ENCODE data around the gene TMEM123.

The TMEM123 gene

GRCh38 chr11:102360681-102361080 lies 91.9 kb downstream of the TMEM123 start:
- H3K9me3 ChIP-seq (ENCODE audit: insufficient read depth, low read length) = no peaks in the 10 kb centered on the region
- peaks cover 47% of the 10 kb centered on the region for H3K36me3 ChIP-seq (ENCODE audit: insufficient read depth, insufficient read length, low read length)
- H3K9ac ChIP-seq (ENCODE audit: insufficient read length, low read depth) = no peak overlapping the region
- no peaks in the 10 kb centered on the region for H3K4me1 ChIP-seq (ENCODE audit: insufficient read depth, insufficient read length)
- no peak overlapping the region for H3K4me3 ChIP-seq (ENCODE audit: insufficient read length, low read depth)
- no peak for DNase-seq (ENCODE audit: low read depth, low spot score)
- TF ChIP-seq SUZ12 (IDR thresholded peaks at IDR 0.05; ENCODE audit: extremely low read depth, insufficient read depth, insufficient read length) (no peak), ZNF274 (IDR thresholded peaks at IDR 0.05; ENCODE audit: low read depth, low read length) (no peak), YY1 (IDR thresholded peaks at IDR 0.05; ENCODE audit: insufficient read depth, insufficient read length) (no peak)
- no peaks in the 10 kb centered on the region for H3K27me3 ChIP-seq (ENCODE audit: insufficient read depth, insufficient read length)

- no peak for DNase-seq (ENCODE audit: low read depth, low spot score)
- no peak overlapping the region for H3K9ac ChIP-seq (ENCODE audit: insufficient read length, low read depth)
- no peaks in the 10 kb centered on the region for H3K9me3 ChIP-seq (ENCODE audit: insufficient read depth, low read length)
- no peak overlapping the region for H3K4me3 ChIP-seq (ENCODE audit: insufficient read length, low read depth)
- no peaks in the 10 kb centered on the region for H3K27me3 ChIP-seq (ENCODE audit: insufficient read depth, insufficient read length)
- peaks cover 38% of the 10 kb centered on the region for H3K36me3 ChIP-seq (ENCODE audit: insufficient read depth, insufficient read length, low read length)
- H3K4me1 ChIP-seq (ENCODE audit: insufficient read depth, insufficient read length) = no peaks in the 10 kb centered on the region
- TF ChIP-seq SUZ12 (IDR thresholded peaks at IDR 0.05; ENCODE audit: extremely low read depth, insufficient read depth, insufficient read length) = no peak
- TF ChIP-seq YY1 (IDR thresholded peaks at IDR 0.05; ENCODE audit: insufficient read depth, insufficient read length) = no peak
- no peak for TF ChIP-seq ZNF274 (IDR thresholded peaks at IDR 0.05; ENCODE audit: low read depth, low read length)
Observed at GRCh38 chr11:102359372-102359771, 93.2 kb downstream of the TMEM123 start.

DNA sequence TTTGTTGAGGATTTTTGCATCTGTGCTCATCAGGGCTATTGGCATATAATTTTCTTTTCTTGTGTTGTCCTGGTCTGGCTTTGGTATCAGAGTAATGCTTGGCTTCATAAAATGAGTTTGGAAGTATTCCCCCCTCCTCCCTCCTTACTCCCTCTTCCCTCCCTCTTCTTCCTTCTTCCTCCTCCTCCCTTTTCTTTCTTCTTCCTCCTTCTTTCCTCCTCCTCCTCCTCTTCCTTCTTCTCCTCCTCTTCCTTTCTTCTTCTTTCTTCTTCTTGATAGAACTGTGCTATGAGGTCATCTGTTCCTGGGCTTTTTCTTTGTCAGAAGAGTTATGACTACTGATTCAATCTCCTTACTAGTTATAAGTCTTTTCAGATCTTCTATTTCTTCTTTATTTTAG lies 95.4 kb downstream of the TMEM123 start:
- H3K27me3 ChIP-seq (ENCODE audit: insufficient read depth, insufficient read length) = no peaks in the 10 kb centered on the region
- no peaks in the 10 kb centered on the region for H3K9me3 ChIP-seq (ENCODE audit: insufficient read depth, low read length)
- TF ChIP-seq YY1 (IDR thresholded peaks at IDR 0.05; ENCODE audit: insufficient read depth, insufficient read length) = no peak
- TF ChIP-seq ZNF274 (IDR thresholded peaks at IDR 0.05; ENCODE audit: low read depth, low read length) = no peak
- no peak for TF ChIP-seq SUZ12 (IDR thresholded peaks at IDR 0.05; ENCODE audit: extremely low read depth, insufficient read depth, insufficient read length)
- DNase-seq (ENCODE audit: low read depth, low spot score) = no peak
- no peaks in the 10 kb centered on the region for H3K4me1 ChIP-seq (ENCODE audit: insufficient read depth, insufficient read length)
- H3K4me3 ChIP-seq (ENCODE audit: insufficient read length, low read depth) = no peak overlapping the region
- H3K9ac ChIP-seq (ENCODE audit: insufficient read length, low read depth) = no peak overlapping the region
- H3K36me3 ChIP-seq (ENCODE audit: insufficient read depth, insufficient read length, low read length) = peaks cover 27% of the 10 kb centered on the region

GRCh38 chr11:102347462-102348370 lies 104.8 kb downstream of the TMEM123 start:
- no peak for DNase-seq (ENCODE audit: low read depth, low spot score)
- no peaks in the 10 kb centered on the region for H3K9me3 ChIP-seq (ENCODE audit: insufficient read depth, low read length)
- H3K36me3 ChIP-seq (ENCODE audit: insufficient read depth, insufficient read length, low read length) = peaks cover 28% of the 10 kb centered on the region
- peak overlapping the region; percentile 88 for H3K9ac ChIP-seq (ENCODE audit: insufficient read length, low read depth)
- H3K27me3 ChIP-seq (ENCODE audit: insufficient read depth, insufficient read length) = no peaks in the 10 kb centered on the region
- H3K4me1 ChIP-seq (ENCODE audit: insufficient read depth, insufficient read length) = no peaks in the 10 kb centered on the region
- TF ChIP-seq YY1 (IDR thresholded peaks at IDR 0.05; ENCODE audit: insufficient read depth, insufficient read length) (no peak), ZNF274 (IDR thresholded peaks at IDR 0.05; ENCODE audit: low read depth, low read length) (no peak), SUZ12 (IDR thresholded peaks at IDR 0.05; ENCODE audit: extremely low read depth, insufficient read depth, insufficient read length) (no peak)
- peak overlapping the region; percentile 63 for H3K4me3 ChIP-seq (ENCODE audit: insufficient read length, low read depth)

- peaks cover 28% of the 10 kb centered on the region for H3K36me3 ChIP-seq (ENCODE audit: insufficient read depth, insufficient read length, low read length)
- H3K4me1 ChIP-seq (ENCODE audit: insufficient read depth, insufficient read length) = no peaks in the 10 kb centered on the region
- H3K9me3 ChIP-seq (ENCODE audit: insufficient read depth, low read length) = no peaks in the 10 kb centered on the region
- DNase-seq (ENCODE audit: low read depth, low spot score) = peak; percentile 92
- H3K4me3 ChIP-seq (ENCODE audit: insufficient read length, low read depth) = peak within 1 kb of the TSS; percentile 63
- H3K9ac ChIP-seq (ENCODE audit: insufficient read length, low read depth) = peak within 1 kb of the TSS; percentile 88
- H3K27me3 ChIP-seq (ENCODE audit: insufficient read depth, insufficient read length) = no peaks in the 10 kb centered on the region
- TF ChIP-seq SUZ12 (IDR thresholded peaks at IDR 0.05; ENCODE audit: extremely low read depth, insufficient read depth, insufficient read length) (no peak), YY1 (IDR thresholded peaks at IDR 0.05; ENCODE audit: insufficient read depth, insufficient read length) (no peak), ZNF274 (IDR thresholded peaks at IDR 0.05; ENCODE audit: low read depth, low read length) (no peak)
Observed at GRCh38 chr11:102346748-102347461, 105.7 kb downstream of the TMEM123 start, which contains the start of gene BIRC2. Gene BIRC2, plus strand, starts transcription at chr11:102347214. Its CDS starts 2,641 bp downstream, at chr11:102349855.

- no peak for DNase-seq (ENCODE audit: low read depth, low spot score)
- Histone ChIP-seq H3K27me3 (ENCODE audit: insufficient read depth, insufficient read length) (no peaks in the 10 kb centered on the region), H3K9me3 (ENCODE audit: insufficient read depth, low read length) (no peaks in the 10 kb centered on the region), H3K36me3 (ENCODE audit: insufficient read depth, insufficient read length, low read length) (peaks cover 27% of the 10 kb centered on the region), H3K4me1 (ENCODE audit: insufficient read depth, insufficient read length) (no peaks in the 10 kb centered on the region), H3K9ac (ENCODE audit: insufficient read length, low read depth) (peak overlapping the region; percentile 87), H3K4me3 (ENCODE audit: insufficient read length, low read depth) (peak overlapping the region; percentile 63)
- TF ChIP-seq YY1 (IDR thresholded peaks at IDR 0.05; ENCODE audit: insufficient read depth, insufficient read length) (no peak), SUZ12 (IDR thresholded peaks at IDR 0.05; ENCODE audit: extremely low read depth, insufficient read depth, insufficient read length) (no peak)
Observed at GRCh38 chr11:102346456-102346747, 106.2 kb downstream of the TMEM123 start.

Data from NT2/D1 (cell line).